CD4-positive, alpha-beta T cell treated with Interferon gamma for 1 hour (primary cell): Measurements from ENCODE around the gene FBRSL1.
"Not testable (repeated sequence)": the region's sequence is repeated elsewhere in the genome, so short reads cannot be mapped to it uniquely, and the experiment has no call there.

Experiments
- DNase-seq: peaks from one replicate; pipeline ENCODE4 v3.0.0-alpha.2; 2020

The FBRSL1 gene

GRCh38 chr12:132454193-132454932 lies 35.6 kb upstream of the FBRSL1 start:
- no peak for DNase-seq

- no peak for DNase-seq
Measured at GRCh38 chr12:132454933-132455418, 35.0 kb upstream of the FBRSL1 start.

- no peak for DNase-seq
Measured at GRCh38 chr12:132455565-132455964, 34.4 kb upstream of the FBRSL1 start.

GRCh38 chr12:132456186-132456943 lies 33.6 kb upstream of the FBRSL1 start:
- DNase-seq = no peak

GRCh38 chr12:132456944-132457495 lies 32.9 kb upstream of the FBRSL1 start:
- DNase-seq = no peak

- DNase-seq = no peak
Measured at GRCh38 chr12:132458441-132458840, 31.5 kb upstream of the FBRSL1 start.

- DNase-seq = no peak
Measured at GRCh38 chr12:132458846-132459641, 30.9 kb upstream of the FBRSL1 start.

GRCh38 chr12:132460571-132460970 lies 29.4 kb upstream of the FBRSL1 start:
- DNase-seq = no peak

- no peak for DNase-seq
Measured at GRCh38 chr12:132461526-132461925, 28.4 kb upstream of the FBRSL1 start.

GRCh38 chr12:132462788-132463187 lies 27.2 kb upstream of the FBRSL1 start:
- peak; percentile 42 for DNase-seq

GRCh38 chr12:132463284-132463924 lies 26.5 kb upstream of the FBRSL1 start:
- DNase-seq = not testable (repeated sequence)

GRCh38 chr12:132464304-132464703 lies 25.6 kb upstream of the FBRSL1 start:
- DNase-seq = not testable (repeated sequence)

GRCh38 chr12:132464820-132465219 lies 25.1 kb upstream of the FBRSL1 start:
- DNase-seq = no peak

GRCh38 chr12:132465269-132466190 lies 24.4 kb upstream of the FBRSL1 start:
- DNase-seq = no peak

- no peak for DNase-seq
Measured at GRCh38 chr12:132466241-132467201, 23.4 kb upstream of the FBRSL1 start.

- DNase-seq = no peak
Measured at GRCh38 chr12:132467511-132467910, 22.4 kb upstream of the FBRSL1 start.

GRCh38 chr12:132469423-132469822 lies 20.5 kb upstream of the FBRSL1 start:
- DNase-seq = no peak

- no peak for DNase-seq
Measured at GRCh38 chr12:132470397-132470796, 19.6 kb upstream of the FBRSL1 start.

GRCh38 chr12:132471011-132471857 lies 18.7 kb upstream of the FBRSL1 start:
- DNase-seq = peak; percentile 71
